Bladder microvascular endothelial cell (primary cell): ENCODE measurements around the gene TPPP2. TPM values are rescaled to one million over a fixed set of nuclear protein-coding genes. Genes with fewer than 3 reads are reported as not detected.

Experiments used
- total RNA-seq: library from RNA; depleted of rRNA; stranded (reverse); fragments of >200 nt; gene quantifications from 2 replicates; pipeline ENCODE4 v1.2.3, GENCODE V29; 2014

TPPP2 gene
- total RNA-seq: not detected in 2 replicates

DNA sequence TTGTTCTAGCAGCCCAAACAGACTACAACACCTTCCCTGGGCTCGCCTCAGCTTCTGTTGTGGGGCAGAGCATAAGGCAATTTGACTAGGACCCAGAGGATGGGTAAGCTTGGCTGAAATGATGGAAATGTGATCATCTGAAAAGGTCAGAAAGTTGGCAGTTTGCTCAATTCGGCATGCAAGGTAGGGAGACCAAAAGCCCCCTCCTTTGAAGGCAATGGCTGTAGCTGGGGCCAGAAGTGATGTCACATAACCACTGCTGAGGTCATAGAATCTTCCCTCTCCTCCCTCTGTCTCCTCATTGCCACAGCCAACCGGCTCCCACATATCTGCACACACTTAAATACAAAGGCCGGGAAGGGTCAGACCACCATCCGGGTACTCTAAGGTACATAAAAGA lies at the start of gene TPPP2:
Gene TPPP2, plus strand, starts transcription at position 301 of the 400 bp plus-strand sequence. CDS start 365 bp downstream, outside the sequence.

DNA sequence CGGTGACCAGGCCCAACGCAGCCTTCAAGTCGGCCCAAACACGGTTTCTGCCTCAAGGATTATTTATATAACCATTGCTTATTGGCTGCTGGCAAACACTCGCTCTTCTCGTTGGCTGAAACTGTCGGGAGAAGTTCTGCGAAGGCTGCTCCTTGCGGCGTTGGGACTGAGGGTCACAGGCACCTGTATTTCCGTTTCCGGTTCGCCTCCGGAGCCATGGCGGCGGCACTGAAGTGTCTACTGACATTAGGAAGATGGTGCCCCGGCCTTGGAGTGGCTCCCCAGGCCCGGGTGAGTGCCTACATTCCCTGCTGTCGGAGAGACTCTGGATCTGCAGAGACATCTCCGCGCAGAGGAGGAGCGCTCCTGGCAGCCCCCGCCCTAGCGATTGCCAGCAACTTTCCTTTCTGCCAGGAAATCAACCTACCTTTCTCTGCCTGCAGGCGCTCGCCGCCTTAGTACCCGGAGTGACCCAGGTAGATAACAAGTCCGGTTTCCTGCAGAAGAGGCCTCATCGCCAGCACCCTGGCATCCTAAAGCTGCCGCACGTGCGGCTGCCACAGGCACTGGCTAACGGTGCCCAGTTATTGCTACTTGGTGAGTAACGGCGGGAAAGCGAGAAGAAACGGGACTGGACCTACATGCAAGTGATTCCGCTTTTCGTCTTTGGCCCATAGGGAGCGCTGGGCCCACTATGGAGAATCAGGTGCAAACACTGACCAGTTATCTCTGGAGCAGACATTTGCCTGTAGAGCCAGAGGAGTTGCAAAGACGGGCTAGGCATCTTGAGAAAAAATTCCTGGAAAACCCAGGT lies 40.0 kb upstream of the TPPP2 start, which contains the start of gene METTL17:
Gene METTL17, plus strand, starts transcription at position 194 of the 814 bp plus-strand sequence. Its CDS starts 23 bp downstream, at position 217.

DNA sequence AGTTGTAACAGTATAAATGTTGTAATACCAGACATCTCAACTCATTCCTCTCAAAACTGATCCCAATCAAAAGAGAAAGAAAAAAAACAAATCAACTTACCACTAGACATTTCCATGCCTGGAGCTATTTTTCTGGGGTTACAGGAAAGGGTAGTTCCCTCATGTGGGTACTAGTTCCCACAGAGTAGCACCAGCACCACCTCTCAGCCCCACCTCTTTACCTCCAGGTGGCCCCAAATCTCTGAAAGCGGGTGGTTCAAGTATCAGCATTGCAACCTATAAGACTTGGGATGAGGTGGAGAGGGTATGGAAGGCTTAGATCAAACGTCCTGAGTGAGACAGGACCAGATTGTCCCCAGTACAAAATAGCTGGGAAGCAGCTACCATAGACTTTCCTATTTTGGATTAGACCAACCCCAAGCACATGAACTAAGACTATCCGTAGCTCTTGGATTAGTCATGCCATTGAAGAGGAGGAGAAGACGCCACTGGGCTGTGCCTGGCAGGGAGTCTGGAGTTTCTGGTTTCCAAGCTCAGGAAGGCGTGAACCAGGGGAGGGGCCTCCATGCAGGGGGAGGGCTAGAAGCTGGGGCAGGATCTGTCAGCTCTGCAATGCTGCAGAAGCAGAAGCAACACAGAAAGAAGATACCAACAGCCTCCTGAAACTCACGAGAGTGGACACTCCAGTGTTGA lies 31.2 kb upstream of the TPPP2 start, which contains the start of gene SLC39A2:
Gene SLC39A2, plus strand, starts transcription at position 620 of the 693 bp plus-strand sequence. CDS start 154 bp downstream, outside the sequence.

DNA sequence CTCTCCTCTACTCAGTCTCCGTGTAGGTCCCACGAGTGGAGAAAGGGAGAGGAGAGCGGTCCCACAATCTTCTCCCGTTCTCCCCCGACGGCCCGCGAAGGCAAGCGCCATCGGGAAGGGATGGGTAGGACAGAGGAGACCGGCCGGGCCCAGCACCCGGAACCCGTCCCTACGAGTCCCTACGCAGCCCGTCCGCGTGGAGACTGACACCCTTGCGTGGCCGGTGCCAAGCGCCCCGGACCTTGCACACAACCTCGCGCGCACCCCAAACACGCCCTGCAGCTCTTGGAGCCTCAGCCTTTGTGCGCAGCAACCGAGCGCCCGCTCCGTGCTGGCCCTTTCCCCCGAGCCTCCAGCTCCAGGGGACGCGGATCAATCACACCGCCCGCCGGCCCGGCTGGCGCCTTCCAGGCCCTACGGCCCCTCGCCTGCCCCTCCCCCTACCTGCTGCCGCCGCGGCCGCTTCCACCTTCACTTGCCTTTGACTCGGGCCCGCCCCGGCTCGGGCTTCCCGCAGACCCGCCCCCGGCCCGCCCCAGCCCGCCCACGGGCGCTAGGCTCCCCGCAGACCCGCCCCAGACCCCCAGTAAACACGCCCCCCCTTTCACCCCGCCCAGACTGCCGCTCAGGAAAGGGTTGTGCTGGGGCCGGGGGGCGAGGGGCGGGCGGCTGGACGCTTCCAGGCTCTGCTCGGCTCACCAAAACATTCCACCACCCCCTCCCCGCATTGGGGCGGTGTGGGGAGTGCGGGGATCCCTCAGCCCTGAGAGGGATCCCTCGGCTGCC lies 5.2 kb upstream of the TPPP2 start, which contains the start of gene NDRG2:
Gene NDRG2, minus strand, starts transcription at position 477 of the 786 bp plus-strand sequence. CDS start 1,746 bp downstream, outside the sequence.

DNA sequence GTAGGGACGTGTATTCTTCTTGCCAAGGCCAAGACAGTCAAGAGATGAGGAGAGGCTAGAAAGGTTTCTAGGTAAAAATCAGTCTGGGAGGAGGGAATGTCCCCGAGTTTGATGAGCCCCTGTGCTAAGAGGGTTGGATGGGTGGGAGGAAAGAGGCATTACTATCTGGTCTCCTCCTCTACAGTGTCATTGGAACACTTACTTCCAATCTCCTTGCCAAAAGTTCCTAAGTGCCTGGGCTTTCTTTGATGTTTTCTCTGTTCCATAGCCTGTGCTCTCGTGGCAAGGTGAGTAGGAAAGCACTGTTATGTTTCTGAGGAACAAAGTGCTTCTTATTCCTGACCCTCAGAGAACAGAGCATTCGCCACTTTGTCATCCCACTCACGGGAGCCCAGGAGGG lies 4.7 kb downstream of the TPPP2 start, which contains the start of gene RNASE13:
Gene RNASE13, minus strand, starts transcription at position 101 of the 400 bp plus-strand sequence. CDS start 519 bp downstream, outside the sequence.

DNA sequence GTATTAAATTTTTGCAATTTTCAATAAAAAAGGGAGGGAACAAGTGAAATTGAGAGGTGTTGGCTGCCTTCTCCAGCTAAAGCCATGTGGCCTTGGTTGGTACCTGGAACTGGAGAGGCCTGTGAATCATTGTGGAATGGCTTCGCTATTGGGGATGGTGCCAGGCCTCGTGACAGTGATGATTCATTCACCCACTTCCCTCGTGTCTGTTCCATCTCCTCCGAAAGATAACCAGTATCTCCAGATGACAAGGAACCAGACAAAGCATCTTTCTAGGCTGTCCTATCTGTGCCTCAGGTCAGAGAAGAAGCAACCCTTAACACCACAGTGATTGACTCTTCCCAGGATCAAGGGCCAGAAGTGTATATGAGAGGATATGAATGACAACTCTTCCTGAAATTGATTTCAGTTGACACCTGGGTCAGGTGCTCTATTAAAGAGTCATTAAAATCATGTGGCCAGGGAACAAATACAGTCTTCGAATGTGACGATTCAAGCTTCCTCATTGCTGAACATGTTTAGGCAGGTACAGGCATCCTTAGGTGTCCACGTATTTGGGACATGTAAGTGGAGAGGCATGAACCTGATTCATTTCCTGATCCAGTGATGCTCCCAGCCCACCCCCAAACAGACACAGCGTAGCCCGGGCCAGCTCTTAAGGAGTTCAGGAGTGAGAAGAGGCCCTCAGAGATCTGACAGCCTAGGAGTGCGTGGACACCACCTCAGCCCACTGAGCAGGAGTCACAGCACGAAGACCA lies 11.8 kb downstream of the TPPP2 start, which contains the start of gene RNASE7:
Gene RNASE7, plus strand, starts transcription at position 687 of the 758 bp plus-strand sequence. CDS start 631 bp downstream, outside the sequence.

DNA sequence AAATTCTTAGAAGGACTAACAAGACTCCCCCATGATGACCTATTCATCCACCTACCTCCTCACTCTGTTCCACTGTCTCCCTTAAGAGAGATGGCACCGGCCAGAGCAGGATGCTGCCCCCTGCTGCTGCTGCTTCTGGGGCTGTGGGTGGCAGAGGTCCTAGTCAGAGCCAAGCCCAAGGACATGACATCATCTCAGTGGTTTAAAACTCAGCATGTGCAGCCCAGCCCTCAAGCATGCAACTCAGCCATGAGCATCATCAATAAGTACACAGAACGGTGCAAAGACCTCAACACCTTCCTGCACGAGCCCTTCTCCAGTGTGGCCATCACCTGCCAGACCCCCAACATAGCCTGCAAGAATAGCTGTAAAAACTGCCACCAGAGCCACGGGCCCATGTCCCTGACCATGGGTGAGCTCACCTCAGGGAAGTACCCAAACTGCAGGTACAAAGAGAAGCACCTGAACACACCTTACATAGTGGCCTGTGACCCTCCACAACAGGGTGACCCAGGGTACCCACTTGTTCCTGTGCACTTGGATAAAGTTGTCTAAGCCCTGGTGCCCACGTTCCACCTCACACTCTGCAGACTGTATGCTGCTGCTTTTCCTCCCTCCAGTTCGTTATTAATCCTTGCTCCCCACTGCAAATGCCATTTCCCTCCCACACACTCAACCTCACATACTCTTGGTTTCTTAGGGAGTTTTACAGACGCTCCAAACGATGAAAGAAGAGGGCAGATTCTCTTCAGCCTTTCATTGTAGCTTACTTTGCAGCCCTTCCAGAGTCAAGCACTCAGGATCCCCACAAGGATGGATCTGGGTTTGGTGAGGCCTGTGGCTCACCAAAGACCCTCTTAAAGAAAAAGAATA lies 28.0 kb downstream of the TPPP2 start, which contains the start of gene RNASE8:
Gene RNASE8, plus strand, starts transcription at position 20 of the 873 bp plus-strand sequence. Its CDS starts 71 bp downstream, at position 91.

DNA sequence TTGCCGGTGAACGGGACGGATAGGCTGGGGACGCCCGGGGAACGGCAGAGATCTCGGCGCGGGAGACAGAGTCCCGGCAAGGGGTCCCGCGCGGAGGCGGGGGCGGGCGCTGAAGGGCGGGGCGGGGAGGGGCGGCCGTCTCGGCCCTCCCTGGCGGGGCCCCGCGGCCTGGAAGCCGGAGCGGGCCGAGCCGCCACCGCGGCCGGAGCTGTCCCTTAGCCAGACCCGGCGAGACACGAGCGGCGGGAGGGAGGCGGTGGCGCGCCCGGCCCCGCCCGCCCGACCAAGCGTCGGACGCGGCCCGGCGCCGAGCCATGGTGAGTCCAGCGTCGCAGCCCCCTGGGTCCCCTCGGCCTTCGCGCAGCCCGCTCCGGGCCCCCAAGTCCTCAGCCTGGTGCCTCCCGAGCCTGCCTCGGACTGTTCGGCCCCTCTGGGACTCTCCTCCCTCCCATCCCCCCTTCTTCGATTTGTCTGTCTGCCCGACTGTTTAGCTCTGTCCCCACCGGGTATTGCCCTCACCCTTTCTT lies 40.1 kb downstream of the TPPP2 start, which contains the start of gene ARHGEF40:
Gene ARHGEF40, plus strand, starts transcription at position 222 of the 527 bp plus-strand sequence. Its CDS starts 93 bp downstream, at position 315.

Other genes with a start within 250 kb of the TPPP2 start
- not detected in 2 replicates for gene RNASE6, start 248.9 kb upstream of the TPPP2 start, total RNA-seq
- 39.1 and 99.4 TPM in 2 replicates for gene RNASE1, start 227.4 kb upstream of the TPPP2 start, total RNA-seq
- not detected in 2 replicates for gene RNASE3, start 138.8 kb upstream of the TPPP2 start, total RNA-seq
- not detected in 2 replicates for gene RNASE2, start 74.7 kb upstream of the TPPP2 start, total RNA-seq
- 20.6 and 22.3 TPM in 2 replicates for gene METTL17, start 40.2 kb upstream of the TPPP2 start, total RNA-seq
- gene SLC39A2, start 30.9 kb upstream of the TPPP2 start, total RNA-seq: not detected in 2 replicates
- gene NDRG2, start 5.2 kb upstream of the TPPP2 start, total RNA-seq: 0.65 and 1.5 TPM in 2 replicates
- not detected in 2 replicates for gene RNASE13, start 4.6 kb downstream of the TPPP2 start, total RNA-seq
- gene RNASE7, start 12.1 kb downstream of the TPPP2 start, total RNA-seq: not detected in 2 replicates
- not detected in 2 replicates for gene RNASE8, start 27.6 kb downstream of the TPPP2 start, total RNA-seq
- 3.1 and 9.9 TPM in 2 replicates for gene ARHGEF40, start 40.1 kb downstream of the TPPP2 start, total RNA-seq
- 3.2 and 5.2 TPM in 2 replicates for gene ZNF219, start 68.4 kb downstream of the TPPP2 start, total RNA-seq
- 0.13 TPM in 1 of 2 replicates, not detected in the other for gene TMEM253, start 70.8 kb downstream of the TPPP2 start, total RNA-seq
- gene OR5AU1, start 125.8 kb downstream of the TPPP2 start, total RNA-seq: not detected in 2 replicates
- gene HNRNPC, start 239.2 kb downstream of the TPPP2 start, total RNA-seq: 659 and 666 TPM in 2 replicates
- gene RPGRIP1, start 249.9 kb downstream of the TPPP2 start, total RNA-seq: under 0.01 and 0.19 TPM in 2 replicates